SJSA1 (cell line): ENCODE measurements around the gene SETD7. TPM values are rescaled to one million over a fixed set of nuclear protein-coding genes. Genes with fewer than 3 reads are reported as not detected.
"Not testable (repeated sequence)": the region's sequence is repeated elsewhere in the genome, so short reads cannot be mapped to it uniquely, and the experiment has no call there.

Source experiments
- DNase-seq, 2 experiments: peaks; one replicate each; pipeline ENCODE4 v3.0.0-alpha.2; 2015 to 2020; ENCODE audit warnings: low spot score in 2 of 2, low read depth in 1 of 2
- H3K27ac ChIP-seq: fragments of 250-450 bp; sonication (Bioruptor Pico); 2 replicates; pipeline ENCODE4 v1.5.1; 2020; ENCODE audit warnings: mild to moderate bottlenecking, moderate library complexity
- H3K27me3 ChIP-seq: fragments of 250-450 bp; sonication (Bioruptor Pico); replicated peaks from 2 replicates; pipeline ENCODE4 v1.5.1; 2020; ENCODE audit warnings: mild to moderate bottlenecking, moderate library complexity
- H3K36me3 ChIP-seq: fragments of 250-450 bp; sonication (Bioruptor Pico); 2 replicates; pipeline ENCODE4 v1.5.1; 2020; ENCODE audit warnings: mild to moderate bottlenecking
- H3K4me1 ChIP-seq: fragments of 250-450 bp; sonication (Bioruptor Pico); replicated peaks from 2 replicates; pipeline ENCODE4 v1.6.1; 2021; ENCODE audit warnings: mild to moderate bottlenecking
- H3K4me3 ChIP-seq: fragments of 250-450 bp; sonication (Bioruptor Pico); 2 replicates; pipeline ENCODE4 v1.5.1; 2020; ENCODE audit warnings: mild to moderate bottlenecking
- H3K9me3 ChIP-seq: fragments of 250-450 bp; sonication (Bioruptor Pico); replicated peaks from 2 replicates; pipeline ENCODE4 v1.5.1; 2020; ENCODE audit warnings: mild to moderate bottlenecking
- total RNA-seq: library from RNA; depleted of rRNA; stranded (reverse); fragments of >200 nt; shearing (Covaris generic); gene quantifications from 2 replicates; pipeline ENCODE4 v1.2.3, GENCODE V29; 2014; rRNA removed

SETD7 gene
- total RNA-seq, 1 experiment from 2014 or later: 22.9 TPM

DNA sequence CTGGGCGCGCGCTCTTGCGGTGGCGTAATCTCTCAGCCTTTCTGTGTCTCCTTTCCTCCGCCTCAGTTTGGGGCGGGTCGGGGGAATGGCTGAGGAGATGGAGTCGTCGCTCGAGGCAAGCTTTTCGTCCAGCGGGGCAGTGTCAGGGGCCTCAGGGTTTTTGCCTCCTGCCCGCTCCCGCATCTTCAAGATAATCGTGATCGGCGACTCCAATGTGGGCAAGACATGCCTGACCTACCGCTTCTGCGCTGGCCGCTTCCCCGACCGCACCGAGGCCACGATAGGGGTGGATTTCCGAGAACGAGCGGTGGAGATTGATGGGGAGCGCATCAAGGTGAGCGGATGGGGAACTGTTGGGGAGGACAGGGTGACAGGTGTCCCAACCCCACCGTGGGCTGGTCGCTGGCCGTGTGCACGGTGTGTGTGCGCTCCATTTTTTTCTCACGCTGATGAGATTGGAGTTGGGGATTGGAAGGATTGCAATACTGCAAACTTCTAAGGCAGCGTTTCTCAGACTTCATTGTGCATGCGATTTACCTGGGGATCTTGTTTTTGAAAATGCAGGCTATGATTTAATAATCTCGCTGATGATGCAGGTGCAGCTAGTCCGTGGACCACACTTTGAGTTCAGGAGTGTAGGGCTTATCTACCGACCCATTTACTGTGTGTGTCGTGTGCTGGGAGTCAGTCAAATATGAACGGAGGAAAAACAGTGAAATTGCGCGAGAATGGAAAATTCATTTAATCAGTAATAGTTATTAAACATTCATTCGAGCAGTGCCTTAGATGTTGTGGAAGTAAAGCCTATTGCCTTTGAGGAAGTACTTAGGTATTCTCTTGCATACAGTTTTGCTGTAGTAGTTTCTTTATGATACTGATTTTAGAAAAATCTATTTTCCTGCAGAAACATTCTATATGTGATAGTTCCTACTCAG is 101.6 kb downstream of the SETD7 start, which contains the start of gene RAB33B:
TSS of gene RAB33B (plus strand) at position 11 of the 935 bp plus-strand sequence. CDS start at position 86, 75 bp downstream.
- Histone ChIP-seq H3K27ac (peak within 1 kb of the TSS; percentile 58), H3K36me3 (peaks cover 3% of the 10 kb centered on the region; the same call in 1 of the 2 replicates), H3K4me3 (peak within 1 kb of the TSS; percentile 78), H3K27me3 (no peaks in the 10 kb centered on the region), H3K9me3 (no peaks in the 10 kb centered on the region), H3K4me1 (peaks cover 21% of the 10 kb centered on the region)
- DNase-seq: no peak

DNA sequence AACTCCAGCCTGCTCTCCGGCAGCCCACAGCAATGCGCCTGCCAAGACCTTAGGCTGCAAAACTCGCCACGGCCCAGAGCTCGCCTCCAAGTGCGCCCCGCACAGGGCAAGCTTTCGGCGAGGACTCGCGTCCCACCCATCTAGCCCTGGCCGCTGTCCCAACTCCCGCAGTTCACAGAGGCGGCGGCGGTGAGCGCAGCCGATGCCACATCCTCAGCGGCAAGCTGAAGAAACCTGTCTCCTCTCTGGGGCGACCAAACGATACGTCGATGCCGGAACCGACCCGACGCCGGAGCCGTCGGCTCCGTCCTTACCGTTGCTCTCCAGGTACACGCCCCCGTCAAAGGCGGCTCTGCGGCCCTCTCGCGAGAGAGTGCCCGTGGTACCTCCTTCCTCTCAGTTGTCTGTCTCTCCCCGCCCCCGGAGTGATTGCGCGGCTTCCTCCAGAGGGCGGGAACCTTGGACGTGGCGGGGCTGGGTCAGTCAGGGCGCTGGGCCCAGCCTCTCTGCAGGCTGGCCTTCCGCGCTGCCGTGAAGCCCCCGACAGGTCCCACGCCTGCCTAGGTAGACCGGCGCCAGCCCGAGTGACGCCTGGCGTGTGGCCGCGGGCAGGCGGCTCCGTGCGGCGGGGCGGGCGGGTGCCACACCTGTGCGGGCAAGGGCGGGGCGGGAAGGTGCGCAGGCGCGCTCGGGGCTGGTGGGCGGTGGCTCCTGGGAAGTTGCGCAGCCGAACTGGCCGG is 102.5 kb downstream of the SETD7 start:
- H3K4me3 ChIP-seq: peak overlapping the region; percentile 78
- H3K9me3 ChIP-seq: no peaks in the 10 kb centered on the region
- peak overlapping the region; percentile 58 for H3K27ac ChIP-seq
- peaks cover 3% of the 10 kb centered on the region; the same call in 1 of the 2 replicates for H3K36me3 ChIP-seq
- peaks cover 21% of the 10 kb centered on the region for H3K4me1 ChIP-seq
- peak; percentile 98 for DNase-seq
- H3K27me3 ChIP-seq: no peaks in the 10 kb centered on the region

DNA sequence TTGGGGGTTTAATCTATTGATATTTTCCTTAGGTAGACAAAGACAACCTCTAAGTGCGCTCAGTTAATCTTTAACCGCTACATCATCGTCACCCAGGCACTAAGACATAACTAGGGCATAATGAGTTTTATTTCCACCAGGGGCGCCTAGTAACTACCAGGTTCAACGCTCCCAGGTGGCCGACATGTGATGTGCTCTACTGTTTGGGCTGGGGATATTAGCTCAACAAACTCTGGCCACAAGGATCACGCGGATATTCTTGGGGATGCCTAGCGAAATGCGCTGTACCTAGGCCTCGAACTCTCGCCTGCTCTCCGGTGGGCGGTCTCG is 103.0 kb downstream of the SETD7 start:
- H3K27ac ChIP-seq: peak overlapping the region; percentile 58
- DNase-seq: no peak
- peaks cover 21% of the 10 kb centered on the region for H3K4me1 ChIP-seq
- H3K4me3 ChIP-seq: peak overlapping the region; percentile 78
- H3K27me3 ChIP-seq: no peaks in the 10 kb centered on the region
- H3K9me3 ChIP-seq: no peaks in the 10 kb centered on the region
- H3K36me3 ChIP-seq: peaks cover 3% of the 10 kb centered on the region; the same call in 1 of the 2 replicates

DNA sequence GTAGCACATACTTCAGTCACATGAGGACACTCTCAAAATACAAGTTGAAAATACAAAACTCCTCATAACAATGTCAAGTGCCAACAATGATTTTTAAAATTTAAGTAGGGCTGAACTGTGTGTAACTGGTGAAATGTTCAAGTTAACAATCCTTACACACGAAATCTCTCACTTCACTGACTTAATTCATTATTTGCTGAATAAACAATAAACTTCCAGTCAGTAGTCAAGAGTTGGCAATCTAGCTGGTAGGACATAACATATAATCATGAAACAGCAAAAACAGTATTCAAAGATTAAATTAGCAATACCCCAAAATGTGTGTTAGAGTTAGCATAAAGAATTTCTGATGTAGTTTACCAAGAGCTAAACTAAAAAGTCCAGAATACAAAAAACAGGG is 104.0 kb downstream of the SETD7 start:
- Histone ChIP-seq H3K4me1 (peaks cover 21% of the 10 kb centered on the region), H3K27me3 (no peaks in the 10 kb centered on the region), H3K4me3 (no peak overlapping the region), H3K9me3 (no peaks in the 10 kb centered on the region), H3K36me3 (peaks cover 3% of the 10 kb centered on the region; the same call in 1 of the 2 replicates), H3K27ac (no peak overlapping the region)
- DNase-seq: no peak

DNA sequence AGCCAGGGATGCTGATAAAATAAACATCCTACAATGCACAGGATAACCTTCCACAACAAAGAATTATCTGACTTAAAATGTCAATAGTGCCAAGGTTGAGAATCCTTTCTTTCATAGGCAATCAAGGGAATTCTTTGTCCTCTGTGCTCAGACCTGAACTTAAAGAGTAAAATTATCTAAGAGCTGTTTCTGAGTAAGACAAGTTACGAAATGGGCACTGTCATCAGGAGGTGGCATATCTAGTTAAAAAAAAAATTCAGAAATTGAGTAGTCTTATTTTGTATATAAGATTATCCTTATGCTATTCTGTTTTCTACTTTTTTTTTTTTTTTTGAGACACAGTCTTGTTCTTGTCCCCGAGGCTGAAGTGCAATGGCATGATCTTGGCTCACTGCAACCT is 105.4 kb downstream of the SETD7 start:
- Histone ChIP-seq H3K4me3 (no peak overlapping the region), H3K9me3 (no peaks in the 10 kb centered on the region), H3K27me3 (no peaks in the 10 kb centered on the region), H3K27ac (no peak overlapping the region), H3K36me3 (peaks cover 3% of the 10 kb centered on the region; the same call in 1 of the 2 replicates), H3K4me1 (peaks cover 21% of the 10 kb centered on the region)
- DNase-seq: no peak

DNA sequence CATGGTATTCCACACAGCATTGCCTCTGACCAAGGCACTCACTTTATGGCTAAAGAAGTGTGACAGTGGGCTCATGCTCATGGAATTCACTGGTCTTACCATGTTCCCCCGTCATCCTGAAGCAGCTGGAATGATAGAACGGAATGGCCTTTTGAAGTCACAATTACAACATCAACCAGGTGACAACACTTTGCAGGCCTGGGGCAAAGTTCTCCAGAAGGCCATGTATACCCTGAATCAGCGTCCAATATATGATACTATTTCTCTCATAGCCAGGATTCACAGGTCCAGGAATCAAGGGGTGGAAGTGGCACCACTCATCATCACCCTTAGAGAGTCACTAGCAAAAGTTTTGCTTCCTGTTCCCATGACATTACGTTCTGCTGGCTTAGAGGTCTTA is 108.9 kb downstream of the SETD7 start:
- not testable (repeated sequence) for H3K4me1 ChIP-seq, DNase-seq, H3K36me3 ChIP-seq

More for the DNA sequence above, 108.9 kb downstream of the SETD7 start:
- H3K4me3 ChIP-seq, H3K27me3 ChIP-seq, H3K27ac ChIP-seq, H3K9me3 ChIP-seq: not testable (repeated sequence)

Other genes with a start within 250 kb of the SETD7 start
- gene RAB33B, start 102.1 kb downstream of the SETD7 start, total RNA-seq: 8.4 and 10.3 TPM in 2 replicates
- 34.1 and 37.9 TPM in 2 replicates for gene MGST2, start 109.6 kb upstream of the SETD7 start, total RNA-seq